Lung microvascular endothelial cell (primary cell): ENCODE measurements around the gene MRTFA. TPM values are rescaled to one million over a fixed set of nuclear protein-coding genes. Genes with fewer than 3 reads are reported as not detected.
"Not testable (repeated sequence)": the region's sequence is repeated elsewhere in the genome, so short reads cannot be mapped to it uniquely, and the experiment has no call there.

Source experiments
- DNase-seq, 2 donors: peaks; one replicate each; pipeline versions ENCODE4 v3.0.0 to v3.0.0-alpha.2; 2010; ENCODE audit warnings: low read depth in 2 of 2
- total RNA-seq: library from RNA; depleted of rRNA; stranded (reverse); fragments of >200 nt; gene quantifications from 2 replicates; pipeline ENCODE4 v1.2.1, GENCODE V29; 2014

Gene MRTFA
- total RNA-seq, 1 donor from 2014 or later = 14.5 TPM

GRCh38 chr22:40597526-40598430 lies 38.7 kb downstream of the MRTFA start:
- DNase-seq = no peak

- DNase-seq = no peak
These were observed 40.9 kb downstream of the MRTFA start for GRCh38 chr22:40595497-40596234.

- no peak for DNase-seq
These were observed 41.6 kb downstream of the MRTFA start for GRCh38 chr22:40594924-40595323.

- no peak for DNase-seq
These were observed 42.2 kb downstream of the MRTFA start for GRCh38 chr22:40594346-40594745.

- no peak for DNase-seq
These were observed 42.9 kb downstream of the MRTFA start for GRCh38 chr22:40593460-40594273.

GRCh38 chr22:40592352-40593113 lies 44.0 kb downstream of the MRTFA start:
- DNase-seq = no peak

- DNase-seq = no peak
These were observed 47.8 kb downstream of the MRTFA start for GRCh38 chr22:40588726-40589125.

- DNase-seq = no peak
These were observed 49.7 kb downstream of the MRTFA start for GRCh38 chr22:40586781-40587180.

- no peak for DNase-seq
These were observed 51.2 kb downstream of the MRTFA start for GRCh38 chr22:40585310-40585751.

GRCh38 chr22:40584766-40585165 lies 51.8 kb downstream of the MRTFA start:
- not testable (repeated sequence) for DNase-seq

- no peak for DNase-seq
These were observed 53.3 kb downstream of the MRTFA start for GRCh38 chr22:40583053-40583741.

GRCh38 chr22:40582063-40582462 lies 54.5 kb downstream of the MRTFA start:
- DNase-seq = no peak

GRCh38 chr22:40580631-40581030 lies 55.9 kb downstream of the MRTFA start:
- no peak for DNase-seq

GRCh38 chr22:40578171-40578570 lies 58.3 kb downstream of the MRTFA start:
- DNase-seq = no peak

GRCh38 chr22:40572976-40573375 lies 63.5 kb downstream of the MRTFA start:
- no peak for DNase-seq

- DNase-seq = no peak
These were observed 64.6 kb downstream of the MRTFA start for GRCh38 chr22:40571887-40572286.

GRCh38 chr22:40567626-40568328 lies 68.7 kb downstream of the MRTFA start:
- DNase-seq = no peak

- DNase-seq = no peak
These were observed 69.4 kb downstream of the MRTFA start for GRCh38 chr22:40567106-40567505.

- no peak for DNase-seq
These were observed 75.5 kb downstream of the MRTFA start for GRCh38 chr22:40560994-40561515.
